GM21360 (cell line): ENCODE measurements around the gene FES.

Experiments
- ATAC-seq: cut with Tn5 transposase; IDR thresholded peaks from one replicate; pipeline ENCODE4 v1.9.1; 2021; ENCODE audit warnings: mild to moderate bottlenecking, moderate library complexity; ENCODE audit not compliant: unreplicated experiment

FES gene

DNA sequence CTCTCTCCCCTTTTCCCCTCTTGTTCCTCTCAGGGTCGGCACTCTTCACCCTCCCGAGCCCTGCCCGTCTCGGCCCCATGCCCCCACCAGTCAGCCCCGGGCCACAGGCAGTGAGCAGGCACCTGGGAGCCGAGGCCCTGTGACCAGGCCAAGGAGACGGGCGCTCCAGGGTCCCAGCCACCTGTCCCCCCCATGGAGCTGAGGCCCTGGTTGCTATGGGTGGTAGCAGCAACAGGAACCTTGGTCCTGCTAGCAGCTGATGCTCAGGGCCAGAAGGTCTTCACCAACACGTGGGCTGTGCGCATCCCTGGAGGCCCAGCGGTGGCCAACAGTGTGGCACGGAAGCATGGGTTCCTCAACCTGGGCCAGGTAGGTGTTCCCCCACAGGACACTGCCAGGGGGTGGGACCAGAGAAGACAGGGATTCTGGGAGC, 8.7 kb upstream of the FES start:
- no peak for ATAC-seq

DNA sequence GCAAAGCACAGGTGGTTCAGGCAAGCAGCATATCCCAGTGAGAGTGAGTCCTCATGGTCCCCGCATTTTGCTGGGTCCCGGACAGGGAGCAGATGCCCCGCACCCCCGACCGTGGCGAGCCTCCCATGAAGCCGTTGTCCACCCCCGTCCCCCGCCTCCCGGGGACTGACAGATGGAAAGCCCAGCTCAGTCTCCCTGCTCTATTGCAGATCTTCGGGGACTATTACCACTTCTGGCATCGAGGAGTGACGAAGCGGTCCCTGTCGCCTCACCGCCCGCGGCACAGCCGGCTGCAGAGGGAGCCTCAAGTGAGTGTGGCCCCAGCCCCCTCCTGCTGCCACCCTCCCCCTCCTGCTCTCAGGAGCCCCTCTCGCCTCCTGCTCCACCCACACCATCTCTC, 8.3 kb upstream of the FES start:
- no peak for ATAC-seq

DNA sequence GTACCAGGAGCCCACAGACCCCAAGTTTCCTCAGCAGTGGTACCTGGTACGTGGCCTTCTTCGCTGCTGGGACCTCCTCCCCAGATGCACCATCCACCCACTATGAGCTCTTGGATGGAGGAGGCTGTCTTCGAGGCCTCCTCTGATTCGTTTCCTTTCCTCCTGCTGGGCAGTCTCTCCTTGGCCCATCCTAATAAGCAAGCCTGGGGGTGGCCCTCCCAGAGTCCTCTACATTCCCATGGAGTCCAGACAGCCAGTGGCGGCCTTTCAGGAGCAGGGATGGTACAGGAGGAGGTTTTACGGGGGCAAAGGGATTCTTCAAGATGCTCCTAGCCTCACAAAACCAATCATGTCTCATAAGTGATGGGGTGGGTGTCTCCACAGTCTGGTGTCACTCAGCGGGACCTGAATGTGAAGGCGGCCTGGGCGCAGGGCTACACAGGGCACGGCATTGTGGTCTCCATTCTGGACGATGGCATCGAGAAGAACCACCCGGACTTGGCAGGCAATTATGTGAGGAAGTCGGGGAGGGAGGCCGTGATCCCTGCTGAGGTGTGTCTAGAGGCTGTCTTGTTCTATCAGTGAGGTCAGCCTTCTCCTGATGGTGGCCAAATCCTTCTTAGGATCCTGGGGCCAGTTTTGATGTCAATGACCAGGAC, 7.7 kb upstream of the FES start:
- no peak for ATAC-seq

DNA sequence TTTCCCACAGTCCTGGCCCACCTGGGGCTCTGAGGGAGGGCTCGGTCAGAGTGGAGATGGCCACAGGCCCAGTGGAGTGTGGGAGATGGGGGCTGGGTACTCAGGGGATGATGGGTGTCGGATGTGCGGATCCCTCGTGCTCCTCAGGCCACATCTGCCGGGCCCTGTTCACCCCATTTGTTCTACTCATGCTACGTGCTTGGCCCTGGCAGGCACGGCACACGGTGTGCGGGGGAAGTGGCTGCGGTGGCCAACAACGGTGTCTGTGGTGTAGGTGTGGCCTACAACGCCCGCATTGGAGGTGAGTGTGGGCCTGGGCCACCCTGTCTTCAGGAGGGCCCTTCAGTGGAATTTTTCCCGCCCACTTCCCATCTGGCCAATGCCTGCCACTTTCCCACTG, 7.0 kb upstream of the FES start:
- ATAC-seq: no peak

DNA sequence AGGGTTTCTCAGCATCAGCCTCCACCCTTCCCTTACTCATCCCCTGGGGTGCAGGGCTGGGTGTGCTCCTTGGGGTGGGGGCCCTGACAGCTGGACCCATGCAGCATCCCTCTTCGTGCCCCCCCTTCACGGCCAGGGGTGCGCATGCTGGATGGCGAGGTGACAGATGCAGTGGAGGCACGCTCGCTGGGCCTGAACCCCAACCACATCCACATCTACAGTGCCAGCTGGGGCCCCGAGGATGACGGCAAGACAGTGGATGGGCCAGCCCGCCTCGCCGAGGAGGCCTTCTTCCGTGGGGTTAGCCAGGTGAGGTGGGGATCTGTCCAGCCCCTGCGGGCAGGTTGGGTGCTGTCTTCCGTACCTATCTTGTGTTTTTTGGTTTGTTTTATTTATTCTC, 6.3 kb upstream of the FES start:
- no peak for ATAC-seq

DNA sequence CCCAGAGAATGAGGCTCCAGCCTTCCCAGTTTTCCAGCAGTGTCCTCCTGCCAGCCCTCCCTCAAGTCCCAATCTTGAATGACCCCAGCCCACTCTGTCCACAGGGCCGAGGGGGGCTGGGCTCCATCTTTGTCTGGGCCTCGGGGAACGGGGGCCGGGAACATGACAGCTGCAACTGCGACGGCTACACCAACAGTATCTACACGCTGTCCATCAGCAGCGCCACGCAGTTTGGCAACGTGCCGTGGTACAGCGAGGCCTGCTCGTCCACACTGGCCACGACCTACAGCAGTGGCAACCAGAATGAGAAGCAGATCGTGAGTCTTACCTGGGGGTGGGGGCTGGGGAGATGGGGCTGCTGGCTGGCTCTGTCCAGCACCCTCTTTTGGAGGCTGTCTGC, 5.6 kb upstream of the FES start:
- ATAC-seq: no peak

DNA sequence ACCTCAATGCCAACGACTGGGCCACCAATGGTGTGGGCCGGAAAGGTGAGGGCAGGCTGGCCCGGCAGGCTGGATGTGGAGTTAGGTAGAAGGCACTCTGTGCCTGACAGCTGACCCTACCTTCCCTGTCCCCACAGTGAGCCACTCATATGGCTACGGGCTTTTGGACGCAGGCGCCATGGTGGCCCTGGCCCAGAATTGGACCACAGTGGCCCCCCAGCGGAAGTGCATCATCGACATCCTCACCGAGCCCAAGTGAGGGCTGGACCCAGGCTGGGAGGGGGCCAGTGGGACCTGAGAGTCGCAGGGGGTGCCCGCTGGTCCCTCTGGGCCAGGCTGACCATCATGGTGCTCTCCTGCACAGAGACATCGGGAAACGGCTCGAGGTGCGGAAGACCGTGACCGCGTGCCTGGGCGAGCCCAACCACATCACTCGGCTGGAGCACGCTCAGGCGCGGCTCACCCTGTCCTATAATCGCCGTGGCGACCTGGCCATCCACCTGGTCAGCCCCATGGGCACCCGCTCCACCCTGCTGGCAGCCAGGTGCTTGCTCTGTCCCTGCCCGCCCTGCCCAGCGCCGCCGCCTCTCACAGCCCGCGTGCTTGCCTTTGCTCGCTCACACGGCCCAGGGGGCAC, 4.5 kb upstream of the FES start:
- ATAC-seq: no peak

DNA sequence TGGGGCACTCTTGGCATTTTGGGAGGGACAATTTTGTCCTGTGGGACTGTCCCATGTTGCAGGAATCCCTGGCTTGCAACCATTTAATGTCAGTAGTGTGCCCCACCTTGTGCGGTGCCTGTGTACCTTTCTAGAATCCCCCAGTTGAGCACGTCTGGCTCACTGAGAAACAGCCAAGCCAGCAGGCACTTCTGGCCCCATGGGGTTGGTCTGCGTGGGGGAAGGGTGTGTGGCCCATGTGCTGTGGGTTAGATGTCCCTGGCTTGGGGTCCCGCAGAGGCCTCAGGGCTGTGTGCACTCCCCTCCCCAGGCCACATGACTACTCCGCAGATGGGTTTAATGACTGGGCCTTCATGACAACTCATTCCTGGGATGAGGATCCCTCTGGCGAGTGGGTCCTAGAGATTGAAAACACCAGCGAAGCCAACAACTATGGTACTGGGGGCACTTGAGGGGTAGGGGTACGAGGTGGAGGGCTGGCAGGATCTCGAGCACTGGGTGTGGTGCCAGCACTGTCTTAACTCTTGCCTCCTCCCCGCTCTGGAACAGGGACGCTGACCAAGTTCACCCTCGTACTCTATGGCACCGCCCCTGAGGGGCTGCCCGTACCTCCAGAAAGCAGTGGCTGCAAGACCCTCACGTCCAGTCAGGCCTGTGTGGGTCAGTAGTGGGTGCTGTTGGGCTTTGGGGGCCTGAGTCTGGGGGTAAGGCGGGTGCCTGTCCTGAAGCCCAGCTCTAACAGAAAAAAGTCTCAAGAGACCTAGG, 3.7 kb upstream of the FES start:
- ATAC-seq: no peak

DNA sequence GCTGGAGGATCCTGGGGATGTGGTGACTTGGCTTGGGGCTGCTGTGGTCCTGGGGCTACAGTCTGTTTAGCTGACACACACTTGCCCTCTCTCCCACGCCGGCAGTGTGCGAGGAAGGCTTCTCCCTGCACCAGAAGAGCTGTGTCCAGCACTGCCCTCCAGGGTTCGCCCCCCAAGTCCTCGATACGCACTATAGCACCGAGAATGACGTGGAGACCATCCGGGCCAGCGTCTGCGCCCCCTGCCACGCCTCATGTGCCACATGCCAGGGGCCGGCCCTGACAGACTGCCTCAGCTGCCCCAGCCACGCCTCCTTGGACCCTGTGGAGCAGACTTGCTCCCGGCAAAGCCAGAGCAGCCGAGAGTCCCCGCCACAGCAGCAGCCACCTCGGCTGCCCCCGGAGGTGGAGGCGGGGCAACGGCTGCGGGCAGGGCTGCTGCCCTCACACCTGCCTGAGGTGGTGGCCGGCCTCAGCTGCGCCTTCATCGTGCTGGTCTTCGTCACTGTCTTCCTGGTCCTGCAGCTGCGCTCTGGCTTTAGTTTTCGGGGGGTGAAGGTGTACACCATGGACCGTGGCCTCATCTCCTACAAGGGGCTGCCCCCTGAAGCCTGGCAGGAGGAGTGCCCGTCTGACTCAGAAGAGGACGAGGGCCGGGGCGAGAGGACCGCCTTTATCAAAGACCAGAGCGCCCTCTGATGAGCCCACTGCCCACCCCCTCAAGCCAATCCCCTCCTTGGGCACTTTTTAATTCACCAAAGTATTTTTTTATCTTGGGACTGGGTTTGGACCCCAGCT, 2.9 kb upstream of the FES start:
- ATAC-seq: no peak

DNA sequence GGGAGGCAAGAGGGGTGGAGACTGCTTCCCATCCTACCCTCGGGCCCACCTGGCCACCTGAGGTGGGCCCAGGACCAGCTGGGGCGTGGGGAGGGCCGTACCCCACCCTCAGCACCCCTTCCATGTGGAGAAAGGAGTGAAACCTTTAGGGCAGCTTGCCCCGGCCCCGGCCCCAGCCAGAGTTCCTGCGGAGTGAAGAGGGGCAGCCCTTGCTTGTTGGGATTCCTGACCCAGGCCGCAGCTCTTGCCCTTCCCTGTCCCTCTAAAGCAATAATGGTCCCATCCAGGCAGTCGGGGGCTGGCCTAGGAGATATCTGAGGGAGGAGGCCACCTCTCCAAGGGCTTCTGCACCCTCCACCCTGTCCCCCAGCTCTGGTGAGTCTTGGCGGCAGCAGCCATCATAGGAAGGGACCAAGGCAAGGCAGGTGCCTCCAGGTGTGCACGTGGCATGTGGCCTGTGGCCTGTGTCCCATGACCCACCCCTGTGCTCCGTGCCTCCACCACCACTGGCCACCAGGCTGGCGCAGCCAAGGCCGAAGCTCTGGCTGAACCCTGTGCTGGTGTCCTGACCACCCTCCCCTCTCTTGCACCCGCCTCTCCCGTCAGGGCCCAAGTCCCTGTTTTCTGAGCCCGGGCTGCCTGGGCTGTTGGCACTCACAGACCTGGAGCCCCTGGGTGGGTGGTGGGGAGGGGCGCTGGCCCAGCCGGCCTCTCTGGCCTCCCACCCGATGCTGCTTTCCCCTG, 2.2 kb upstream of the FES start:
- ATAC-seq: no peak

DNA sequence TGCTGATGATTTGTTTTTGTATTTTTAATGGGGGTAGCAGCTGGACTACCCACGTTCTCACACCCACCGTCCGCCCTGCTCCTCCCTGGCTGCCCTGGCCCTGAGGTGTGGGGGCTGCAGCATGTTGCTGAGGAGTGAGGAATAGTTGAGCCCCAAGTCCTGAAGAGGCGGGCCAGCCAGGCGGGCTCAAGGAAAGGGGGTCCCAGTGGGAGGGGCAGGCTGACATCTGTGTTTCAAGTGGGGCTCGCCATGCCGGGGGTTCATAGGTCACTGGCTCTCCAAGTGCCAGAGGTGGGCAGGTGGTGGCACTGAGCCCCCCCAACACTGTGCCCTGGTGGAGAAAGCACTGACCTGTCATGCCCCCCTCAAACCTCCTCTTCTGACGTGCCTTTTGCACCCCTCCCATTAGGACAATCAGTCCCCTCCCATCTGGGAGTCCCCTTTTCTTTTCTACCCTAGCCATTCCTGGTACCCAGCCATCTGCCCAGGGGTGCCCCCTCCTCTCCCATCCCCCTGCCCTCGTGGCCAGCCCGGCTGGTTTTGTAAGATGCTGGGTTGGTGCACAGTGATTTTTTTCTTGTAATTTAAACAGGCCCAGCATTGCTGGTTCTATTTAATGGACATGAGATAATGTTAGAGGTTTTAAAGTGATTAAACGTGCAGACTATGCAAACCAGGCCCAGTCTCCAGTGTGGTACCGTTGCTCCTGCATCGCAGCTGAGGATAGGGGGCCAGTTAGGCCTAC, 1.4 kb upstream of the FES start:
- no peak for ATAC-seq

DNA sequence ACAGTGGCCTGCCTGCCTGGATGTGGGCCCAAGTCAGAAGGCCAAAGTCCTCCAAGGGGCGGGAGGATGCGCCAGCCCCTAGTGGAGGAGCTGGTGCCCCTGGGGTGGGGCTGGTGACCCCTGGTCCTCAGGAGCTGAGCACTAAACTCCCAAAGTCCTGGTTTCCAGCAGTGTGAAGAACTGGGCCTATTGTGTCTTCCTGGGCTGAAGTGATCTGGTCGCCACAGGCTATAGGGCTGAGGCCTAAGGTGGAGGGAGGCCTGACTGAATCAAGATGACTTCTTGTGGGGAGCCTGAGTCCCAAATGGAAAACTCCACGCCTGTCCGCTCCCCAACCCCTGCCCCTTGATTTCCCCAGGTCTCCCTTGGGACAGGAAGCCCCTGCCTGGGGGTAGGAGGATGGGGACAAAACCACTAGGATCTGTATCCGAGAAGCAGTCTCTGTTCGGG, 753 bp upstream of the FES start:
- no peak for ATAC-seq

DNA sequence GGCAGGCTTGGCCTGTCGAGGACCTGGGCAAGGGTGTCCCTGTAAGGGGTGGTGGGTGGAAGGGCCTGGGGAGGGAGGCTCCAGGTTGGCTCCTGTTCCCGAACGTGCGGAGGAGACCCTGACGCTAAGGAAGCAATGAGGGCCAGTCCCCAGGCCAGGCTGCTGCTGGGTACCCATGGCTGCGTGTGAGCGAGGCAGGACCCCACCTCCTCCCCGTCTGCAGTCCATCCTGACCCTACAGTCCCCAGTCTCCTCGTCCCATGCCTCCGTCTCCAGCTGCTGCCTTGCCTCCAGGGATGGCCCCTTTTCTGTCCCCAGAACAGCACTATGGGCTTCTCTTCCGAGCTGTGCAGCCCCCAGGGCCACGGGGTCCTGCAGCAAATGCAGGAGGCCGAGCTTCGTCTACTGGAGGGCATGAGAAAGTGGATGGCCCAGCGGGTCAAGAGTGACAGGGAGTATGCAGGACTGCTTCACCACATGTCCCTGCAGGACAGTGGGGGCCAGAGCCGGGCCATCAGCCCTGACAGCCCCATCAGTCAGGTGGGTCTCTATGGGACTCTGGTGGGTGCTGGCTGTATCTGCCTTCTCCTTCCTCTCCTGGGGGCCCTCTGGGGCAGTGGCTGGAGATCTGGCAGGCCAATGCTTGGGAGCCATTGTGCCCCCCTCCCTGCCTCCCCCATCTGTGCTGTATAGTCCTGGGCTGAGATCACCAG, 571 bp downstream of the FES start:
- no peak for ATAC-seq

DNA sequence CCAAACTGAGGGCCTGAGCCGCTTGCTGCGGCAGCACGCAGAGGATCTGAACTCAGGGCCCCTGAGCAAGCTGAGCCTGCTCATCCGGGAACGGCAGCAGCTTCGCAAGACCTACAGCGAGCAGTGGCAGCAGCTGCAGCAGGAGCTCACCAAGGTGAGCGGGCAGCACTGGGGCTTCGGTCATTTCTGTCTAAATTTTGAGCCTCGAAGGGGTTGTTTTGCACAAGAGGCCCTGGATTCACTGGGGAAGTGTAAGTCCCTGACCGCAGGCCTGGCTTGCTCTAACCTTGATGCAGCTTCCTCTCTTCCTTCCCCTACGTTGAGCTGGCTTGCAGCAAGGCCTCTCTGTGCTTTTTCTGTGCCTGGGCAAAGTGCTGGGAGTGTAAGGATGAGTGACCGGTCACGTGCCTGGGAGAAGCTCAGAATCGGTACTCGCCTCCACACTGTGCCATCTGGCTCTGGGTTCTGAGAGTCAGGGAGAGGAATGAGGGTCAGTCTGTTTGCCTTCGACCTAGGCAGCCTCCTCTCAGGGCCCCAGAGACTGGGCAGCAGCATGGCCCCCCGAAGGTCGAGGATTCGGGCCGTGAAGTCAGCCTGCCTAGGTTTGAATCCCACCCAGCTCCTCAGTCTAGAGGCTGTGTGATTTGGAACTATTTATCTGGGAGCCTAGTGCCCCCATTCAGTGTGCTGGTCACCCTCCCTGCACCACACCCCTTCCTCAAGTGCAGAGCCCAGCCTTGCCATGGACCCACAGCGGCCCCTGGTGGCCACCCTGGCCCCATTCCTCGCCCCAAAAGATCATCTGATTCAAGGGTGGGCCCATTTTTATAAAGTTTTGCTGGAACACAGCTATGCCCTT, 1.4 kb downstream of the FES start:
- ATAC-seq: no peak

DNA sequence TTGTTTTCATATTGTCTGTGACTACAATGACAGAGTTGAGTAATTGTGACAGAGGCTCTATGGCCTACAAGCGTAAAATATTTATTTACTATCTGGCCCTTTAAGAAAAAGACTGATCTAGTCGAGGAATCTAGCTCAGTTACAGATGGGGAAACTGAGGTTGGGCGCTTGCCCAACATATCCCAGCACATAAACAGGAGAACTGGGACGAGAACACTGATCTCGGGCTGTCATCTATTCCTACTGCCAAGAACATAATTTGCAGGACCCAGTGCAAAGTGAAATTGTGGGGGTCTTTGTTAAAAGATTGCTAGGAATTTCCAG, 1.9 kb downstream of the FES start:
- ATAC-seq: no peak

DNA sequence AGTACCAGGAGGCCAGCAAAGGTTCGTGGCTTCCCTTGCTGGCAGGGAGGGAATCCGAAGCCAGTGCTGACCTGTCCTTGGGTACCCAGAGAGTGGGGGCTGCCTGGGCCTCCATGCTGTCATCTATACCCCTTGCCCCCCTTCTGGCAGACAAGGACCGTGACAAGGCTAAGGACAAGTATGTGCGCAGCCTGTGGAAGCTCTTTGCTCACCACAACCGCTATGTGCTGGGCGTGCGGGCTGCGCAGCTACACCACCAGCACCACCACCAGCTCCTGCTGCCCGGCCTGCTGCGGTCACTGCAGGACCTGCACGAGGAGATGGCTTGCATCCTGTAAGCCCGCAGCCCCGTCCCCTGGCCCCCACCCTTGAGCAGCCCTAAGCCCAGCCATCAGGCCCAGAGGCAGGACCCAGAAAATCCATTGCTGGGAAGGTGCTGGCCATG, 2.8 kb downstream of the FES start:
- ATAC-seq: no peak

DNA sequence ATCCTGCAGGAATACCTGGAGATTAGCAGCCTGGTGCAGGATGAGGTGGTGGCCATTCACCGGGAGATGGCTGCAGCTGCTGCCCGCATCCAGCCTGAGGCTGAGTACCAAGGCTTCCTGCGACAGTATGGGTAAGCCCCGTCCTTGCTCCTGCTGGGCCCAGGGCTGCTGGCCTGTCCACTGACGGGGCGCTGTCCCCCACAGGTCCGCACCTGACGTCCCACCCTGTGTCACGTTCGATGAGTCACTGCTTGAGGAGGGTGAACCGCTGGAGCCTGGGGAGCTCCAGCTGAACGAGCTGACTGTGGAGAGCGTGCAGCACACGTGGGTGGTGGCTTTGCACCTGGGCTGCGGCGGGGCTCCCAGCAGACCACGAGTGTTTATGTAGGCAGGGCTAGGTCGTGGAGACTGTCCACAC, 5.0 kb downstream of the FES start:
- ATAC-seq: no peak

DNA sequence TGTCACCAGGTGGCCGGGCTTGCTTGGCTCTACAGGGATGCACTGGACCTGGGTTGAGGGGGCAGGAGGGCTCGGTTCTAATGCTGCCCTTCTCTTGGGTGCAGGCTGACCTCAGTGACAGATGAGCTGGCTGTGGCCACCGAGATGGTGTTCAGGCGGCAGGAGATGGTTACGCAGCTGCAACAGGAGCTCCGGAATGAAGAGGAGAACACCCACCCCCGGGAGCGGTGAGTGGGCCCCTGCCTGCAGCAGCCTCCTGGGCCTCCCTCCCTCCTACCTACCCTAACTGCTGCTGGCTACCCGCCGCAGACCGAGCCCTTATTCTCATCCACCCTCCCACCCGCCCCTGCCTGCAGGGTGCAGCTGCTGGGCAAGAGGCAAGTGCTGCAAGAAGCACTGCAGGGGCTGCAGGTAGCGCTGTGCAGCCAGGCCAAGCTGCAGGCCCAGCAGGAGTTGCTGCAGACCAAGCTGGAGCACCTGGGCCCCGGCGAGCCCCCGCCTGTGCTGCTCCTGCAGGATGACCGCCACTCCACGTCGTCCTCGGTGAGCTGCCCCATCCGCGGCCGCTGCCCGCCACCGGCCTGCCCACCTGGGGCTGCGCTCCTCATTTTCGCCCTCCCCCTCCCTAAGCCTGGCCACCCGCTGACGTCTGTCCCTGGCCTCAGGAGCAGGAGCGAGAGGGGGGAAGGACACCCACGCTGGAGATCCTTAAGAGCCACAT, 5.6 kb downstream of the FES start:
- ATAC-seq: no peak
